GM12878 (cell line): ENCODE results near the gene GIMAP2. TPM values are rescaled to one million over a fixed set of nuclear protein-coding genes. Genes with fewer than 3 reads are reported as not detected.

Source experiments
- ATAC-seq: fragments of 200-7000 bp; cut with Tn5 transposase; 3 replicates; pipeline ENCODE4 v1.9.1; 2020; ENCODE audit warnings: mild to moderate bottlenecking, moderate library complexity
- BruUV-seq: library from RNA; stranded (reverse); fragments of 400-500 nt; replicated peaks from 2 replicates; lab custom pipeline; 2021; lab: Mats Ljungman, UMichigan
- CTCF ChIA-PET: fragments of 300-600 bp; sonication (Branson Sonifier 250); formaldehyde crosslinking; extraction: SDS; loops from one replicate; lab custom pipeline; 2021; ENCODE audit warnings: inconsistent platforms; lab: Yijun Ruan, JAX
- POLR2A ChIA-PET: fragments of 350-600 bp; formaldehyde crosslinking; extraction: SDS; loops from one replicate; lab custom pipeline; 2021; ENCODE audit warnings: inconsistent platforms; lab: Charles Lee
- RAD21 ChIA-PET: fragments of 300-600 bp; sonication (Branson Sonifier 250); formaldehyde crosslinking; loops from one replicate; lab custom pipeline; 2023; ENCODE audit warnings: antibody characterized with exemption; ENCODE audit not compliant: unreplicated experiment; lab: Charles Lee
- SMC1A ChIA-PET: fragments of 300-600 bp; sonication (Branson Sonifier 250); formaldehyde crosslinking; loops from one replicate; lab custom pipeline; 2023; ENCODE audit not compliant: unreplicated experiment, uncharacterized antibody; lab: Charles Lee
- DNase-seq: peaks from one replicate; pipeline ENCODE4 v3.0.0-alpha.2; 2011; ENCODE audit warnings: low read depth, low spot score
- FAIRE-seq: peaks from 3 replicates; lab custom pipeline; 2011; peaks lifted over from hg19 to GRCh38; lab: Jason Lieb, UNC
- H2AFZ ChIP-seq: 2 replicates; pipeline ENCODE4 v1.6.0; 2011; ENCODE audit warnings: low read depth, low read length, control low read depth; ENCODE audit not compliant: control insufficient read depth
- H3K27ac ChIP-seq: 2 replicates; pipeline ENCODE4 v1.5.1; 2011; ENCODE audit warnings: control low read depth; ENCODE audit not compliant: control insufficient read depth, insufficient read depth
- H3K27me3 ChIP-seq, 2 experiments: replicated peaks in 1 of 2; 2 replicates each; pipeline versions ENCODE4 v1.6.0 to v1.6.1; 2011; ENCODE audit warnings: low read length in 1 of 2; ENCODE audit not compliant: control insufficient read depth in 2 of 2, insufficient read depth in 2 of 2
- H3K36me3 ChIP-seq, 2 experiments: 2 replicates each; pipeline ENCODE4 v1.5.1; 2011; ENCODE audit warnings: low read length in 1 of 2; ENCODE audit not compliant: control insufficient read depth in 2 of 2, insufficient read depth in 2 of 2
- H3K4me1 ChIP-seq: 2 replicates; pipeline ENCODE4 v1.6.1; 2011; ENCODE audit warnings: mild to moderate bottlenecking, low read length, moderate library complexity, mixed read lengths; ENCODE audit not compliant: control insufficient read depth, insufficient read depth
- H3K4me2 ChIP-seq: 2 replicates; pipeline ENCODE4 v1.6.0; 2011; ENCODE audit warnings: control low read depth; ENCODE audit not compliant: control insufficient read depth, insufficient read depth
- H3K4me3 ChIP-seq: fragments of 200-600 bp; sonication (generic); 2 replicates; pipeline ENCODE4 v1.5.1; 2016
- H3K79me2 ChIP-seq: 2 replicates; pipeline ENCODE4 v1.6.0; 2011; ENCODE audit warnings: low read length; ENCODE audit not compliant: control insufficient read depth, insufficient read depth
- H3K9ac ChIP-seq: 2 replicates; pipeline ENCODE4 v1.8.0; 2011; ENCODE audit warnings: low read length, control low read depth, mixed read lengths; ENCODE audit not compliant: control insufficient read depth, insufficient read depth
- H3K9me3 ChIP-seq: replicated peaks from 3 replicates; pipeline ENCODE4 v1.5.1; 2011; ENCODE audit warnings: mild to moderate bottlenecking, low read length; ENCODE audit not compliant: control insufficient read depth, insufficient read depth
- H4K20me1 ChIP-seq: 2 replicates; pipeline ENCODE4 v1.6.0; 2011; ENCODE audit not compliant: control insufficient read depth, insufficient read depth
- CEBPB ChIP-seq, 2 experiments: fragments of 150-350 bp in 1 of 2; IDR thresholded peaks; 2 replicates each; pipeline ENCODE4 v1.6.1; 2012 to 2014; ENCODE audit warnings: low read depth in 2 of 2, low read length in 2 of 2, borderline replicate concordance in 1 of 2, inconsistent platforms in 1 of 2
- CREB1 ChIP-seq: IDR thresholded peaks from 2 replicates; pipeline ENCODE4 v1.6.1; 2012; ENCODE audit warnings: low read depth, mild to moderate bottlenecking, inconsistent platforms
- FOXK2 ChIP-seq: fragments of 450-650 bp; IDR thresholded peaks from 2 replicates; pipeline ENCODE4 v1.6.1; 2017; ENCODE audit warnings: mild to moderate bottlenecking, moderate library complexity
- GATAD2B ChIP-seq: fragments of 450-650 bp; conservative IDR thresholded peaks from 2 replicates; pipeline ENCODE4 v1.6.1; 2017; ENCODE audit warnings: low read depth, mild to moderate bottlenecking, moderate library complexity
- KAT2A ChIP-seq: conservative IDR thresholded peaks from 2 replicates; pipeline ENCODE4 v1.6.1; 2011; ENCODE audit warnings: low read depth, low read length; ENCODE audit not compliant: control insufficient read depth
- PML ChIP-seq: IDR thresholded peaks from 2 replicates; pipeline ENCODE4 v1.6.1; 2012; ENCODE audit warnings: low read length, inconsistent platforms
- RFX5 ChIP-seq: IDR thresholded peaks from 2 replicates; pipeline ENCODE4 v1.6.1; 2011; ENCODE audit warnings: low read depth, low read length, improper control_type of control experiment
- SIX5 ChIP-seq: IDR thresholded peaks from 2 replicates; pipeline ENCODE4 v1.6.1; 2011; ENCODE audit warnings: mild to moderate bottlenecking, low read depth, low read length, moderate library complexity; ENCODE audit not compliant: severe bottlenecking
- SREBF1 ChIP-seq: IDR thresholded peaks from 2 replicates; pipeline ENCODE4 v1.6.1; 2012; ENCODE audit warnings: mild to moderate bottlenecking, low read length
- SRF ChIP-seq, 2 experiments: IDR thresholded peaks; 2 replicates each; pipeline ENCODE4 v1.6.1; 2011; ENCODE audit warnings: low read depth in 2 of 2, low read length in 2 of 2, mild to moderate bottlenecking in 1 of 2, moderate library complexity in 1 of 2
- TAF1 ChIP-seq: IDR thresholded peaks from 2 replicates; pipeline ENCODE4 v1.6.1; 2011; ENCODE audit warnings: mild to moderate bottlenecking, low read depth, low read length, borderline replicate concordance
- TBL1XR1 ChIP-seq: IDR thresholded peaks from 2 replicates; pipeline ENCODE4 v1.6.1; 2012; ENCODE audit warnings: low read depth, low read length, improper control_type of control experiment
- TCF3 ChIP-seq: IDR thresholded peaks from 2 replicates; pipeline ENCODE4 v1.6.1; 2012; ENCODE audit warnings: low read depth, mild to moderate bottlenecking, low read length, borderline replicate concordance; ENCODE audit not compliant: insufficient read depth
- ZSCAN29 ChIP-seq: fragments of 450-650 bp; IDR thresholded peaks from 2 replicates; pipeline ENCODE4 v1.6.1; 2017; ENCODE audit warnings: mild to moderate bottlenecking, moderate library complexity
- in situ Hi-C: fragments of 300-500 bp; cut with MboI; formaldehyde crosslinking; loops from 9 replicates; pipeline ENCODE4 v1.14.3; 2018; ENCODE audit warnings: mixed read lengths
- intact Hi-C: fragments of 100-400 bp; cut with micrococcal nuclease; formaldehyde crosslinking; loops from one replicate; pipeline ENCODE4 v1.14.2; 2022; ENCODE audit not compliant: unreplicated experiment
- polyA plus RNA-seq, 11 experiments: library from polyadenylated mRNA; depleted of rRNA in 4 of 11; unstranded in 6 of 11; stranded (reverse) in 5 of 11; fragments of >200 nt; fragmentation: Nextera tagmentation in 4 of 11; fragmentation: Illumina TruSeq in 1 of 11; extraction: Ambion mirVana in 4 of 11; extraction: Trizol in 1 of 11; gene quantifications; 1 replicate in 1 of 11; 2 replicates in 10 of 11; pipeline versions ENCODE4 v1.2.1 to v1.2.3, GENCODE V29; 2011 to 2016; ENCODE audit warnings: inconsistent platforms in 2 of 11, missing spikeins in 2 of 11, low read depth in 1 of 11
- total RNA-seq, 4 experiments: library from RNA; depleted of rRNA in 3 of 4; stranded (reverse); fragments of >200 nt in 3 of 4; fragmentation: Illumina TruSeq in 1 of 4; extraction: Trizol in 1 of 4; gene quantifications; 2 replicates each; pipeline versions ENCODE4 v1.2.1 to v1.2.3, GENCODE V29; 2013 to 2021
- TF ChIP-seq, protein P1 (sequence below): fragments of 450-650 bp; formaldehyde crosslinking; IDR thresholded peaks from 2 replicates; pipeline ENCODE4 v1.4.0; 2020; ENCODE audit warnings: mild to moderate bottlenecking, moderate library complexity
- TF ChIP-seq, protein P2 (sequence below): fragments of 450-650 bp; IDR thresholded peaks from 2 replicates; pipeline ENCODE4 v1.6.1; 2016; ENCODE audit warnings: mild to moderate bottlenecking, moderate library complexity, borderline replicate concordance
- TF ChIP-seq, protein P3 (sequence below): IDR thresholded peaks from 2 replicates; pipeline ENCODE4 v1.6.1; 2011; ENCODE audit warnings: low read depth, mild to moderate bottlenecking, low read length, moderate library complexity, borderline replicate concordance; ENCODE audit errors: extremely low read depth

GIMAP2 gene
- total and polyA plus RNA-seq, 10 of the 15 experiments (the other 5 are each of a cell fraction or from before 2014, with no cell fraction given), result 21.3 to 102 (median 31.8) TPM

DNA sequence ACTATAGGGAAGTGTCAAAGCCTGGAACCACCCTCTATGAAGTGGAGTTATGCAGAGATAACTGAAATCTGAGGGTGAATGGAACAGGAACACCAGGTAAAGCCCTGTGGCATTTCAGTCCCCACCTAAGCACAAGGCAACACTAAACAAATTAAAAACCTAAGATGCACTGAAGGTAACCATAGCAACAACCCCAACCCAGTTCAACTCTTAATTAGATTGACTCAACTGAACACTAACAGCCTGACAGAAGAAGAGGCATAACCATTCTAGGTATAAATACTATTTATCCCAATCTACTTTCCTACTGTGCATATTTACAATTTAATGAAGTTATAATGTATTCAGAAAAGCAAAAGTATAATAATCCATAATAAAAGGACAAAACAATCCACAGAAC is 42.5 kb downstream of the GIMAP2 start:
- H4K20me1 ChIP-seq, result no peaks in the 10 kb centered on the region
- no TSS peak for BruUV-seq
- no peak overlapping the region for H2AFZ ChIP-seq
- H3K27me3 ChIP-seq, result no peaks in the 10 kb centered on the region
- FAIRE-seq (no peak), ATAC-seq (no peak), DNase-seq (no peak)
- H3K27ac ChIP-seq, result no peak overlapping the region
- POLR2A ChIA-PET, result no interaction called here
- no peaks in the 10 kb centered on the region for H3K36me3 ChIP-seq
- H3K4me3 ChIP-seq, result no peak overlapping the region
- RAD21 ChIA-PET, result no interaction called here
- no peaks in the 10 kb centered on the region for H3K79me2 ChIP-seq
- intact Hi-C loops (no loop called here), in situ Hi-C loops (no loop called here)
- no peak overlapping the region for H3K4me2 ChIP-seq
- H3K9me3 ChIP-seq, result peaks cover 2% of the 10 kb centered on the region; the same call in 2 of the 3 replicates
- SMC1A ChIA-PET, result interaction anchor here (0.7 kb wide), 1 partner anchor 167 kb away, joined by 3 read pairs; no protein-coding TSS in a partner anchor
- CTCF ChIA-PET, result no interaction called here
- H3K9ac ChIP-seq, result no peak overlapping the region
- H3K4me1 ChIP-seq, result peaks cover 4% of the 10 kb centered on the region
- TF ChIP-seq SRF (IDR thresholded peaks at IDR 0.05; ENCODE audit: low read depth in 2 of 2, low read length in 2 of 2), result no peak
- TF ChIP-seq TCF3, result no peak
- no peak for TF ChIP-seq PML
- no peak for TF ChIP-seq GATAD2B
- no peak for TF ChIP-seq SREBF1
- no peak for TF ChIP-seq KAT2A
- no peak for TF ChIP-seq TBL1XR1
- no peak for TF ChIP-seq FOXK2
- TF ChIP-seq, protein P1, sequence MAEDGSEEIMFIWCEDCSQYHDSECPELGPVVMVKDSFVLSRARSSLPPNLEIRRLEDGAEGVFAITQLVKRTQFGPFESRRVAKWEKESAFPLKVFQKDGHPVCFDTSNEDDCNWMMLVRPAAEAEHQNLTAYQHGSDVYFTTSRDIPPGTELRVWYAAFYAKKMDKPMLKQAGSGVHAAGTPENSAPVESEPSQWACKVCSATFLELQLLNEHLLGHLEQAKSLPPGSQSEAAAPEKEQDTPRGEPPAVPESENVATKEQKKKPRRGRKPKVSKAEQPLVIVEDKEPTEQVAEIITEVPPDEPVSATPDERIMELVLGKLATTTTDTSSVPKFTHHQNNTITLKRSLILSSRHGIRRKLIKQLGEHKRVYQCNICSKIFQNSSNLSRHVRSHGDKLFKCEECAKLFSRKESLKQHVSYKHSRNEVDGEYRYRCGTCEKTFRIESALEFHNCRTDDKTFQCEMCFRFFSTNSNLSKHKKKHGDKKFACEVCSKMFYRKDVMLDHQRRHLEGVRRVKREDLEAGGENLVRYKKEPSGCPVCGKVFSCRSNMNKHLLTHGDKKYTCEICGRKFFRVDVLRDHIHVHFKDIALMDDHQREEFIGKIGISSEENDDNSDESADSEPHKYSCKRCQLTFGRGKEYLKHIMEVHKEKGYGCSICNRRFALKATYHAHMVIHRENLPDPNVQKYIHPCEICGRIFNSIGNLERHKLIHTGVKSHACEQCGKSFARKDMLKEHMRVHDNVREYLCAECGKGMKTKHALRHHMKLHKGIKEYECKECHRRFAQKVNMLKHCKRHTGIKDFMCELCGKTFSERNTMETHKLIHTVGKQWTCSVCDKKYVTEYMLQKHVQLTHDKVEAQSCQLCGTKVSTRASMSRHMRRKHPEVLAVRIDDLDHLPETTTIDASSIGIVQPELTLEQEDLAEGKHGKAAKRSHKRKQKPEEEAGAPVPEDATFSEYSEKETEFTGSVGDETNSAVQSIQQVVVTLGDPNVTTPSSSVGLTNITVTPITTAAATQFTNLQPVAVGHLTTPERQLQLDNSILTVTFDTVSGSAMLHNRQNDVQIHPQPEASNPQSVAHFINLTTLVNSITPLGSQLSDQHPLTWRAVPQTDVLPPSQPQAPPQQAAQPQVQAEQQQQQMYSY (CRISPR knock-in tag), result no peak
- TF ChIP-seq SIX5, result no peak
- no peak for TF ChIP-seq TAF1
- no peak for TF ChIP-seq ZSCAN29
- TF ChIP-seq, protein P2, sequence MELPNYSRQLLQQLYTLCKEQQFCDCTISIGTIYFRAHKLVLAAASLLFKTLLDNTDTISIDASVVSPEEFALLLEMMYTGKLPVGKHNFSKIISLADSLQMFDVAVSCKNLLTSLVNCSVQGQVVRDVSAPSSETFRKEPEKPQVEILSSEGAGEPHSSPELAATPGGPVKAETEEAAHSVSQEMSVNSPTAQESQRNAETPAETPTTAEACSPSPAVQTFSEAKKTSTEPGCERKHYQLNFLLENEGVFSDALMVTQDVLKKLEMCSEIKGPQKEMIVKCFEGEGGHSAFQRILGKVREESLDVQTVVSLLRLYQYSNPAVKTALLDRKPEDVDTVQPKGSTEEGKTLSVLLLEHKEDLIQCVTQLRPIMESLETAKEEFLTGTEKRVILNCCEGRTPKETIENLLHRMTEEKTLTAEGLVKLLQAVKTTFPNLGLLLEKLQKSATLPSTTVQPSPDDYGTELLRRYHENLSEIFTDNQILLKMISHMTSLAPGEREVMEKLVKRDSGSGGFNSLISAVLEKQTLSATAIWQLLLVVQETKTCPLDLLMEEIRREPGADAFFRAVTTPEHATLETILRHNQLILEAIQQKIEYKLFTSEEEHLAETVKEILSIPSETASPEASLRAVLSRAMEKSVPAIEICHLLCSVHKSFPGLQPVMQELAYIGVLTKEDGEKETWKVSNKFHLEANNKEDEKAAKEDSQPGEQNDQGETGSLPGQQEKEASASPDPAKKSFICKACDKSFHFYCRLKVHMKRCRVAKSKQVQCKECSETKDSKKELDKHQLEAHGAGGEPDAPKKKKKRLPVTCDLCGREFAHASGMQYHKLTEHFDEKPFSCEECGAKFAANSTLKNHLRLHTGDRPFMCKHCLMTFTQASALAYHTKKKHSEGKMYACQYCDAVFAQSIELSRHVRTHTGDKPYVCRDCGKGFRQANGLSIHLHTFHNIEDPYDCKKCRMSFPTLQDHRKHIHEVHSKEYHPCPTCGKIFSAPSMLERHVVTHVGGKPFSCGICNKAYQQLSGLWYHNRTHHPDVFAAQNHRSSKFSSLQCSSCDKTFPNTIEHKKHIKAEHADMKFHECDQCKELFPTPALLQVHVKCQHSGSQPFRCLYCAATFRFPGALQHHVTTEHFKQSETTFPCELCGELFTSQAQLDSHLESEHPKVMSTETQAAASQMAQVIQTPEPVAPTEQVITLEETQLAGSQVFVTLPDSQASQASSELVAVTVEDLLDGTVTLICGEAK, result no peak
- no peak for TF ChIP-seq CREB1
- TF ChIP-seq RFX5, result no peak
- TF ChIP-seq, protein P3, sequence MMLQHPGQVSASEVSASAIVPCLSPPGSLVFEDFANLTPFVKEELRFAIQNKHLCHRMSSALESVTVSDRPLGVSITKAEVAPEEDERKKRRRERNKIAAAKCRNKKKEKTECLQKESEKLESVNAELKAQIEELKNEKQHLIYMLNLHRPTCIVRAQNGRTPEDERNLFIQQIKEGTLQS, result no peak
- TF ChIP-seq CEBPB (IDR thresholded peaks at IDR 0.05; ENCODE audit: borderline replicate concordance in 1 of 2, low read depth in 2 of 2, low read length in 2 of 2), result no peak
